PC-3 (cell line): Measurements from ENCODE around the gene WDR82. TPM values are rescaled to one million over a fixed set of nuclear protein-coding genes. Genes with fewer than 3 reads are reported as not detected.
A peak's percentile ranks its signal among the peaks of the same experiment; 100 is the strongest.

ENCODE experiments used
- ATAC-seq: fragments of 200-7000 bp; cut with Tn5 transposase; 2 replicates; pipeline ENCODE4 v1.9.1; 2020; ENCODE audit warnings: mild to moderate bottlenecking, moderate library complexity
- BruUV-seq: library from RNA; stranded (reverse); fragments of 400-500 nt; replicated peaks from 2 replicates; lab custom pipeline; 2021; lab: Mats Ljungman, UMichigan
- CTCF ChIA-PET: fragments of 300-600 bp; sonication (Branson Sonifier 250); formaldehyde crosslinking; loops from one replicate; lab custom pipeline; 2022; ENCODE audit warnings: antibody characterized with exemption; lab: Charles Lee
- POLR2A ChIA-PET: fragments of 300-600 bp; sonication (Branson Sonifier 250); formaldehyde crosslinking; loops from one replicate; lab custom pipeline; 2022; ENCODE audit warnings: antibody characterized with exemption; ENCODE audit not compliant: unreplicated experiment; lab: Charles Lee
- DNase-seq: peaks from one replicate; pipeline ENCODE4 v3.0.0-alpha.2; 2015
- H2AFZ ChIP-seq: fragments of 300-600 bp; sonication (generic); 2 replicates; pipeline ENCODE4 v1.6.0; 2016; ENCODE audit warnings: antibody characterized with exemption, low read length
- H3F3A ChIP-seq: fragments of 300-600 bp; sonication (generic); one replicate; pipeline ENCODE4 v1.6.0; 2017; ENCODE audit warnings: antibody characterized with exemption, low read length, control low read depth, mild to moderate bottlenecking; ENCODE audit not compliant: unreplicated experiment
- H3K27ac ChIP-seq: fragments of 300-600 bp; sonication (generic); 2 replicates; pipeline ENCODE4 v1.5.1; 2016; ENCODE audit warnings: mild to moderate bottlenecking, low read length
- H3K27me3 ChIP-seq: fragments of 300-600 bp; sonication (generic); 2 replicates; pipeline ENCODE4 v1.6.1; 2016; ENCODE audit warnings: low read length, mixed read lengths
- H3K36me3 ChIP-seq: fragments of 300-600 bp; sonication (generic); 2 replicates; pipeline ENCODE4 v1.6.1; 2016; ENCODE audit warnings: low read depth, mixed run types, low read length, mixed read lengths
- H3K4me1 ChIP-seq: fragments of 300-600 bp; sonication (generic); 2 replicates; pipeline ENCODE4 v1.5.1; 2016; ENCODE audit warnings: low read length; ENCODE audit not compliant: insufficient read depth
- H3K4me2 ChIP-seq: fragments of 300-600 bp; sonication (generic); 2 replicates; pipeline ENCODE4 v1.6.0; 2016; ENCODE audit warnings: low read length
- H3K4me3 ChIP-seq: fragments of 300-600 bp; sonication (generic); 2 replicates; pipeline ENCODE4 v1.5.1; 2016; ENCODE audit warnings: mild to moderate bottlenecking, low read length, mixed read lengths
- H3K79me2 ChIP-seq: fragments of 300-600 bp; sonication (generic); 2 replicates; pipeline ENCODE4 v1.6.1; 2017; ENCODE audit warnings: low read length, mixed read lengths
- H3K9ac ChIP-seq: fragments of 300-600 bp; sonication (generic); 2 replicates; pipeline ENCODE4 v1.6.0; 2016; ENCODE audit warnings: mild to moderate bottlenecking, low read length
- H3K9me2 ChIP-seq: fragments of 300-600 bp; sonication (generic); replicated peaks from 2 replicates; pipeline ENCODE4 v1.6.1; 2016; ENCODE audit warnings: mixed run types, low read length, mixed read lengths
- H3K9me3 ChIP-seq: fragments of 300-600 bp; sonication (generic); 2 replicates; pipeline ENCODE4 v1.6.1; 2016; ENCODE audit warnings: low read length, mixed read lengths
- H4K20me1 ChIP-seq: fragments of 300-600 bp; sonication (generic); 2 replicates; pipeline ENCODE4 v1.6.1; 2016; ENCODE audit warnings: low read length, mixed read lengths
- CTCF ChIP-seq: fragments of 300-600 bp; sonication (generic); conservative IDR thresholded peaks from 2 replicates; pipeline ENCODE4 v1.5.1; 2017; ENCODE audit warnings: antibody characterized with exemption, low read depth, mild to moderate bottlenecking, low read length
- EZH2 ChIP-seq: fragments of 300-600 bp; sonication (generic); IDR thresholded peaks from one replicate; pipeline ENCODE4 v1.6.1; 2017; ENCODE audit warnings: antibody characterized with exemption, mild to moderate bottlenecking, low read length; ENCODE audit not compliant: unreplicated experiment
- EZH2phosphoT487 ChIP-seq: fragments of 300-600 bp; sonication (generic); IDR thresholded peaks from 2 replicates; pipeline ENCODE4 v1.6.1; 2018; ENCODE audit warnings: mild to moderate bottlenecking, antibody characterized with exemption, low read length, borderline replicate concordance
- intact Hi-C: fragments of 100-400 bp; cut with micrococcal nuclease; formaldehyde crosslinking; loops from 2 replicates; pipeline ENCODE4 v1.9.0; 2023
- total RNA-seq: library from RNA; depleted of rRNA; stranded (reverse); fragments of >200 nt; gene quantifications from 2 replicates; pipeline ENCODE4 v1.2.3, GENCODE V29; 2014

The WDR82 gene
- total RNA-seq, 1 experiment from 2014 or later: 56.4 TPM

GRCh38 chr3:52291508-52292181 lies 13.2 kb upstream of the WDR82 start:
- no peaks in the 10 kb centered on the region for H3K9me2 ChIP-seq
- H3K4me1 ChIP-seq: peaks cover 13% of the 10 kb centered on the region
- CTCF ChIA-PET: no interaction called here
- H3K79me2 ChIP-seq: peaks cover 6% of the 10 kb centered on the region
- BruUV-seq: no TSS peak
- ATAC-seq (0 out of 2 replicates have a peak, but pooled peaks have one; percentile 9), DNase-seq (peak; percentile 45)
- H3K36me3 ChIP-seq: no peaks in the 10 kb centered on the region
- no peak overlapping the region for H2AFZ ChIP-seq
- no peaks in the 10 kb centered on the region for H4K20me1 ChIP-seq
- no peak overlapping the region for H3K4me2 ChIP-seq
- intact Hi-C loops: loop anchor here (1.0 kb wide), 1 partner anchor 48 kb away; no protein-coding TSS in a partner anchor
- POLR2A ChIA-PET: no interaction called here
- no peaks in the 10 kb centered on the region for H3F3A ChIP-seq
- H3K4me3 ChIP-seq: no peak overlapping the region
- no peak overlapping the region for H3K9ac ChIP-seq
- H3K9me3 ChIP-seq: no peaks in the 10 kb centered on the region
- no peak overlapping the region for H3K27ac ChIP-seq
- no peak for TF ChIP-seq EZH2phosphoT487
- TF ChIP-seq CTCF: peak; percentile 87
- H3K27me3 ChIP-seq: no peaks in the 10 kb centered on the region

GRCh38 chr3:52290596-52291507 lies 12.4 kb upstream of the WDR82 start:
- CTCF ChIA-PET: no interaction called here
- no peak for ATAC-seq
- Histone ChIP-seq H4K20me1 (no peaks in the 10 kb centered on the region), H2AFZ (no peak overlapping the region), H3K9ac (no peak overlapping the region), H3K9me2 (no peaks in the 10 kb centered on the region), H3K4me1 (peaks cover 15% of the 10 kb centered on the region), H3K4me3 (no peak overlapping the region), H3K36me3 (no peaks in the 10 kb centered on the region), H3K4me2 (no peak overlapping the region), H3K27ac (no peak overlapping the region), H3F3A (no peaks in the 10 kb centered on the region), H3K9me3 (no peaks in the 10 kb centered on the region), H3K27me3 (no peaks in the 10 kb centered on the region), H3K79me2 (peaks cover 10% of the 10 kb centered on the region)
- no peak for TF ChIP-seq EZH2
- TF ChIP-seq EZH2phosphoT487: no peak
- no peak for TF ChIP-seq CTCF
- no peak for DNase-seq
- POLR2A ChIA-PET: no interaction called here
- intact Hi-C loops: loop anchor here (1.0 kb wide), 1 partner anchor 48 kb away; no protein-coding TSS in a partner anchor
- no TSS peak for BruUV-seq
